BLaER1 (cell line): Measurements from ENCODE around the gene HEMK1.

Experiments
- H3K27ac ChIP-seq: shearing (Covaris generic); formaldehyde crosslinking; 2 replicates; pipeline ENCODE4 v1.8.1; 2022
- H3K27me3 ChIP-seq: shearing (Covaris generic); formaldehyde crosslinking; 2 replicates; pipeline ENCODE4 v1.8.1; 2022
- H3K36me3 ChIP-seq: shearing (Covaris generic); formaldehyde crosslinking; 2 replicates; pipeline ENCODE4 v1.8.1; 2022
- H3K4me1 ChIP-seq: shearing (Covaris generic); formaldehyde crosslinking; 2 replicates; pipeline ENCODE4 v1.8.1; 2022
- H3K4me2 ChIP-seq: shearing (Covaris generic); formaldehyde crosslinking; 2 replicates; pipeline ENCODE4 v1.8.1; 2022
- H3K4me3 ChIP-seq: shearing (Covaris generic); formaldehyde crosslinking; 2 replicates; pipeline ENCODE4 v1.8.1; 2022
- H3K9ac ChIP-seq: shearing (Covaris generic); formaldehyde crosslinking; 2 replicates; pipeline ENCODE4 v1.8.1; 2022
- H3K9me3 ChIP-seq: shearing (Covaris generic); formaldehyde crosslinking; 2 replicates; pipeline ENCODE4 v1.8.1; 2022
- H4K20me1 ChIP-seq: shearing (Covaris generic); formaldehyde crosslinking; 2 replicates; pipeline ENCODE4 v1.8.1; 2022
- Cebpa-rat ChIP-seq: shearing (Covaris generic); IDR thresholded peaks from 2 replicates; pipeline ENCODE4 v1.8.1; 2022

Gene HEMK1

GRCh38 chr3:50599716-50600118 lies 30.4 kb downstream of the HEMK1 start:
- Histone ChIP-seq H3K36me3 (no peaks in the 10 kb centered on the region), H3K4me1 (peaks cover 57% of the 10 kb centered on the region), H3K27ac (peak overlapping the region; percentile 97), H3K4me2 (peak overlapping the region; percentile 99), H3K9ac (peak overlapping the region; percentile 6; the same call in 1 of the 2 replicates), H3K9me3 (no peaks in the 10 kb centered on the region), H3K27me3 (no peaks in the 10 kb centered on the region), H4K20me1 (no peaks in the 10 kb centered on the region), H3K4me3 (no peak overlapping the region)
- TF ChIP-seq Cebpa-rat, result no peak

DNA sequence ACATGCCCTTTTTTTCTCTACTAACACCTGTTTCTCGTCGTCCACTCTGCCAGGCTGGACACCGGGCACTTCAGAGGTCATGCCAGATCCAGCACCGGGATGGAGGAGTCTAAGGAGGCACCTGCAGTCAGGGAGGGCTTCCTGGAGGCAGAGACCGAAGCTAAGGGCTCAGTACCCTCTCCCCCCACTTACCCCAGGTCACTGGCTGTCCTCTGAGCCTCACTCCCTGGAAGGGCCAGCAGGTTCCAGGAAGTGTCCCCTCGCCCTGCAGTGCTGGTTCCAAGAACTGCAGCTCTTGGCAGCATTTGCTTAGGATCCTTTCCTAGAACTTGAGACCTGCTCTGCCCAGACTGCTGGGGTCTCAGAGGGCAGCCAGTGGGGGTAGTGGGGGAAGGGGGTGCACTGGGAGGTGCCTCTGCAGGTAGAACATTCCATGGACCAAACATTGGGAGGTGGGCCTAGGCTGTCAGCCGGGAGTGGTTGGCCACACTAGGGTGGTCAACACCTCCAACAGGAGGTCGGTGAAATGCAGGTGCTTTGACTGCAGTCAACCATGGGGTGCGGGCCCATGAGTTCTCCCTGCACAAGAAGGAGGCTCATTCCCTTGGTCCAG lies 30.9 kb downstream of the HEMK1 start:
- Histone ChIP-seq H3K4me2 (peak overlapping the region; percentile 99), H3K9ac (peak overlapping the region; percentile 83; the same call in 1 of the 2 replicates), H3K4me3 (no peak overlapping the region), H3K36me3 (no peaks in the 10 kb centered on the region), H3K4me1 (peaks cover 63% of the 10 kb centered on the region), H4K20me1 (no peaks in the 10 kb centered on the region), H3K27me3 (no peaks in the 10 kb centered on the region), H3K27ac (peak overlapping the region; percentile 97), H3K9me3 (no peaks in the 10 kb centered on the region)
- TF ChIP-seq Cebpa-rat, result no peak

GRCh38 chr3:50600841-50601591 lies 31.7 kb downstream of the HEMK1 start:
- peaks cover 70% of the 10 kb centered on the region for H3K4me1 ChIP-seq
- peak overlapping the region; percentile 83 for H3K9ac ChIP-seq
- no peaks in the 10 kb centered on the region for H3K27me3 ChIP-seq
- peak overlapping the region; percentile 57 for H3K4me3 ChIP-seq
- H4K20me1 ChIP-seq, result no peaks in the 10 kb centered on the region
- H3K4me2 ChIP-seq, result peak overlapping the region; percentile 99
- peak; percentile 95 for TF ChIP-seq Cebpa-rat
- H3K9me3 ChIP-seq, result no peaks in the 10 kb centered on the region
- H3K27ac ChIP-seq, result peak overlapping the region; percentile 97
- H3K36me3 ChIP-seq, result no peaks in the 10 kb centered on the region

- peak overlapping the region; percentile 83 for H3K9ac ChIP-seq
- H3K4me1 ChIP-seq, result peaks cover 80% of the 10 kb centered on the region
- no peaks in the 10 kb centered on the region for H4K20me1 ChIP-seq
- H3K27me3 ChIP-seq, result no peaks in the 10 kb centered on the region
- TF ChIP-seq Cebpa-rat, result no peak
- peak overlapping the region; percentile 99 for H3K4me2 ChIP-seq
- H3K36me3 ChIP-seq, result peaks cover 13% of the 10 kb centered on the region
- no peaks in the 10 kb centered on the region for H3K9me3 ChIP-seq
- H3K4me3 ChIP-seq, result peak overlapping the region; percentile 57; the same call in 1 of the 2 replicates
- peak overlapping the region; percentile 97 for H3K27ac ChIP-seq
Observed at GRCh38 chr3:50602595-50603191, 33.4 kb downstream of the HEMK1 start.

DNA sequence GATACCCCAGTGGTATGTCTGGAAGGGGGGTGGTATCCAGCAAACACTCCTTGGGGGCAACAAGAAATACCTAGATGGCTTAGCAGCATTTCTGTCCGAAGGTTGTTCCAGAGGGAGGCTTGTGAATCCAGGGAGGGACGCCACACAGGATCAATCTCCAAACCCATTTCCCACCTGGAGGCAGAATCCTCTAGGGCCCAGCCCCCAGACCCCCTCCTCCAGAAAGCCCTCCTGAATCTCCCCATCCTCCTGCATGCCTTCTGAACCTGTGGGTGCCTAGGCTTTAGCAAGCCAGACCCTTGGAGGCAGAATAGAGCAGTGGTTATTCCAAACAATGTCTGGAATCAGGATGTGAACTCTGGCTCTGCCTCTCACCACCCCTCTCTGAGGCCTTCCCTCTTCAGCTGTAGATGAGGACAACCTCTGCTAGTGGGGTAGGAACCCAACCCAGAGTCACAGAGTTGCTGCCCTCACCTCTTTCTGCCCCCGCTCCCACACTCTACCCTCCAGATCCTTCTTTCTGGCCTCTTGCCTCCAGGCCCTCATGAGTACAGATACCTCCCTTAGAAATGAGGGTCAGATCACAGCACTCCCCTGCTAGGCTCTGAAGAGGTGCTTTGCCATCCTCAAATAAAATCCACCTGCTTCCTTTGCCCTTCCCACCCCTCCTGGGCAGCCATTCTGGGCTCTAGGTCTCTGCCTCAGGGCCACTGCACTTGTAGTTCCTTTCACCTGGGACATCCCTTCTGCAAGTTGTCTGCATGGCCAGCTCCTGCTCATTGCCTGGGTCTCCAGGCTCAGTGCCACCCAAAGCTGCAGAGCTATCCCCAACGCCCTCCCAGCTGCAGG lies 34.2 kb downstream of the HEMK1 start:
- Histone ChIP-seq H3K4me2 (peak overlapping the region; percentile 99; the same call in 1 of the 2 replicates), H3K27me3 (no peaks in the 10 kb centered on the region), H3K4me3 (no peak overlapping the region), H3K27ac (peak overlapping the region; percentile 97), H3K4me1 (peaks cover 80% of the 10 kb centered on the region), H3K9ac (no peak overlapping the region), H3K9me3 (no peaks in the 10 kb centered on the region), H3K36me3 (peaks cover 21% of the 10 kb centered on the region), H4K20me1 (no peaks in the 10 kb centered on the region)
- no peak for TF ChIP-seq Cebpa-rat

DNA sequence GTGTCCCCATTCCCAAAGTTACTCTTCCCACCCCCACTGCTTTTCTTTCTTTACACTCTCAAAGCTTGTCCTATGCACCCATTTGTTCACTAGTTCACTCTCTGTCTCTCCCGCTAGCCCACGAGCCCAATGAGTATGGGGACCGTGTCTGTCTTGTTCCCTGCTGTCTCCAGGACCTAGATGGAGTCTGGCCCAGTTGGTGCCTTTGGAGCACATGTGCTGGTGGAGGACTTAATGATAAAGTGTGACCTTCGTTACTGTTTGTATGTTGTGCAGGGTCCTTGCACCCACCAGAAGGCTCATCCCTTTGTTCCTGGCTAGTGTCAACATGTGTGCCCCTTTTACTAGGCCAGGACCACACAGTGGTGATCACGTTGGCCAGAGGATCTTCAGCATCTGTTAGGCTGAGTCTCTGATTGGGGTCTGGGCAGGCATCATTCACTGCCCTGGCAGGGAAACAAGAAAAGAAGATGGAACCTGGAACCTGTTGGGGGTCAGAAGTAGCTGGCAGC lies 34.8 kb downstream of the HEMK1 start:
- Histone ChIP-seq H4K20me1 (peaks cover 2% of the 10 kb centered on the region; the same call in 1 of the 2 replicates), H3K27me3 (no peaks in the 10 kb centered on the region), H3K36me3 (peaks cover 23% of the 10 kb centered on the region), H3K4me1 (peaks cover 83% of the 10 kb centered on the region), H3K9me3 (no peaks in the 10 kb centered on the region), H3K4me3 (no peak overlapping the region), H3K27ac (peak overlapping the region; percentile 62), H3K4me2 (peak overlapping the region; percentile 68), H3K9ac (peak overlapping the region; percentile 46; the same call in 1 of the 2 replicates)
- TF ChIP-seq Cebpa-rat, result no peak

DNA sequence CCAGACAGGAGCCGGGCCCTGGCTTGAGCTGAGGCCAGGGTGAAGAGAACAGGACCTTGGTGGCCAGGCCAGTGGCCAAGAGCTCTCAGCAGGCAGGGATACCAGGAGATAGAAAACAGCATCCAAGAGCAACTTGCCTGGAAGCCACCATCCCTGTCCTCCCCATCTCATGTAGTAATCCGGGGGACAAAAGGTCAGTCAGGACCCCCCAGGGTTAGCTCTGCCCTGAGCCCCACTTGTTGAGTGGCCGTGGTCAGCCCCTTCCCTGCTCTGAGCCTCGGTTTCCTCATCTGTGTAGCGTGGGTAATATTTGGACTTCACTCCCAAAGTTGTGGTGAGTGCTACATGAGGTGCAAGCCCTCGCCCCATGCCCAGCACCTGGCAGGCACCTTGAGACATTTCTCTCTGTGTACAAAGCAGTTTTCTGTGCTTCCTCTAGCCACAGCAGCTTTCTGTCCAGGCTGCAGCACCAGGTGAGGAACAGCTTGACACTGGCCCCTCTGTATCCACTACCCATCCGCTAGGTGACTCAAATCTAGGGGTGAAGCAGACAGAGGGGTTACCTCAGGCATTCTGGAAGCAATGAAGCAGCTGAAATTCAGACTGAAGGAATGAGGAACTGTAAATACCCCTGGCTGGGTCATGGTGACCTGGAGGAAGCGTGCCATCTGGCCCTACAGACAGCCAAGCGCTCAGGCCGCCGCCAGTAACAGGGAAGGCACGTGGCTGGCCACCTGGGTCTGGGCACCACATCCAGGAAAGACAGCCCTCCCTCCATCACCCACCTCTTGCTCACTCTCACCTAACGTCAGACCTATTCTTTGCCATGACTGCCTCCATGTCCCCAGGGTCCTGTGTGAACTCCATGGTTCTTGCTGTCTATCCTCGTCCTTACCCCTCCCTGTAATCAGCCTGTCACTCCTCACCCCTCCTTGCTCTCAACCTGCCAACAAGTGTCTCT lies 35.6 kb downstream of the HEMK1 start:
- Histone ChIP-seq H3K4me3 (no peak overlapping the region), H3K4me1 (peaks cover 83% of the 10 kb centered on the region), H3K4me2 (peak overlapping the region; percentile 68), H3K27ac (peak overlapping the region; percentile 62), H3K36me3 (peaks cover 23% of the 10 kb centered on the region), H3K9ac (peak overlapping the region; percentile 46; the same call in 1 of the 2 replicates), H3K27me3 (no peaks in the 10 kb centered on the region), H3K9me3 (no peaks in the 10 kb centered on the region), H4K20me1 (peaks cover 8% of the 10 kb centered on the region; the same call in 1 of the 2 replicates)
- no peak for TF ChIP-seq Cebpa-rat

DNA sequence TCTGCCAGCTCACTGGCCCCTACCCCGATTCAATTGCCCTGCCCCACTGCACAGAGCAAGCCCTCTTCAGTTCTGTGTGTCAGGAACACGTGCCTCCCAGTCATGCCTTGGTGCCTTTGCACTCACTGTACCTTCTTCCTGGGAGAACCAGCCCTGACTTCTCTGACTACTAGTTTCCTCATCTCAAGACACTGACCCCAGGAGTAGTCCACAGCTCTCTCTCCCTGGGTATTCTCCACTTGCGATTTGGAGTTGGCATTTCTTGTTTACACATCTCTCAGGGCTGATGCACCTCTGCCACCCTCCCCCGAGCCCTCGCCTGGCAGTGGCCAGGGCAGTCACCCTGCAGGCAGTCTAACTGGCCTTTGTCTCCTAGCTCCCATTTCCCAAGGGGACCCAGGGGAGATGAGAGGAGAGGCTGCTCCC lies 36.6 kb downstream of the HEMK1 start:
- Histone ChIP-seq H3K4me3 (no peak overlapping the region), H3K27me3 (no peaks in the 10 kb centered on the region), H3K9ac (0 out of 2 replicates have a peak overlapping the region, but pooled peaks have one; percentile 12), H4K20me1 (peaks cover 17% of the 10 kb centered on the region; the same call in 1 of the 2 replicates), H3K27ac (peak overlapping the region; percentile 62), H3K4me2 (peak overlapping the region; percentile 68), H3K4me1 (peaks cover 83% of the 10 kb centered on the region), H3K9me3 (no peaks in the 10 kb centered on the region), H3K36me3 (peaks cover 23% of the 10 kb centered on the region)
- no peak for TF ChIP-seq Cebpa-rat
